HepG2 (cell line): ENCODE results near the gene ARL4D. TPM values are rescaled to one million over a fixed set of nuclear protein-coding genes. Genes with fewer than 3 reads are reported as not detected.

Experiments
- ARID2 ChIP-seq: sonication (generic); formaldehyde crosslinking; IDR thresholded peaks from 2 replicates; pipeline ENCODE4 v1.8.1; 2022; ENCODE audit warnings: mild to moderate bottlenecking, missing genetic modification reagents, borderline replicate concordance
- BATF2 ChIP-seq: sonication (generic); formaldehyde crosslinking; IDR thresholded peaks from 2 replicates; pipeline ENCODE4 v1.8.0; 2022; ENCODE audit warnings: mild to moderate bottlenecking, missing genetic modification reagents, moderate library complexity
- BRCA1 ChIP-seq: sonication (generic); formaldehyde crosslinking; IDR thresholded peaks from 2 replicates; pipeline ENCODE4 v1.4.0; 2020; ENCODE audit warnings: missing genetic modification reagents
- FIP1L1 ChIP-seq: fragments of 200-400 bp; formaldehyde crosslinking; IDR thresholded peaks from 2 replicates; pipeline ENCODE4 v1.6.1; 2018; ENCODE audit warnings: low read depth, mild to moderate bottlenecking, low read length, moderate library complexity, borderline replicate concordance; ENCODE audit not compliant: insufficient read depth
- FOXJ3 ChIP-seq: sonication (generic); formaldehyde crosslinking; IDR thresholded peaks from 2 replicates; pipeline ENCODE4 v1.4.0; 2020; ENCODE audit warnings: missing genetic modification reagents, mild to moderate bottlenecking, borderline replicate concordance
- FOXM1 ChIP-seq: sonication (generic); formaldehyde crosslinking; IDR thresholded peaks from 2 replicates; pipeline ENCODE4 v1.5.0; 2020; ENCODE audit warnings: missing genetic modification reagents
- HHEX ChIP-seq: IDR thresholded peaks from 2 replicates; pipeline ENCODE4 v1.6.1; 2016; ENCODE audit warnings: control low read depth
- IKZF1 ChIP-seq: fragments of 450-650 bp; IDR thresholded peaks from 2 replicates; pipeline ENCODE4 v1.7.1; 2016
- MIER2 ChIP-seq: IDR thresholded peaks from 2 replicates; pipeline ENCODE4 v1.6.1; 2016; ENCODE audit warnings: missing biosample characterization, missing genetic modification reagents
- MLX ChIP-seq: IDR thresholded peaks from 2 replicates; pipeline ENCODE4 v1.6.1; 2016
- PHB2 ChIP-seq: fragments of 450-650 bp; IDR thresholded peaks from 2 replicates; pipeline ENCODE4 v1.6.1; 2018; ENCODE audit not compliant: partially characterized antibody
- SMAD9 ChIP-seq: sonication (generic); formaldehyde crosslinking; IDR thresholded peaks from 2 replicates; pipeline ENCODE4 v1.5.1; 2020; ENCODE audit warnings: mild to moderate bottlenecking, missing genetic modification reagents
- U2AF1 ChIP-seq: fragments of 200-400 bp; formaldehyde crosslinking; optimal IDR thresholded peaks from 2 replicates; pipeline ENCODE3; 2017; ENCODE audit warnings: mild to moderate bottlenecking, low read depth, low read length
- ZBTB10 ChIP-seq: sonication (generic); formaldehyde crosslinking; IDR thresholded peaks from 2 replicates; pipeline ENCODE4 v1.4.0; 2020; ENCODE audit warnings: missing genetic modification reagents, borderline replicate concordance
- ZFP36L2 ChIP-seq: sonication (generic); formaldehyde crosslinking; IDR thresholded peaks from 2 replicates; pipeline ENCODE4 v1.4.0; 2020; ENCODE audit warnings: missing genetic modification reagents
- ZMYM2 ChIP-seq: sonication (generic); formaldehyde crosslinking; IDR thresholded peaks from 2 replicates; pipeline ENCODE4 v1.8.0; 2022; ENCODE audit warnings: mild to moderate bottlenecking, missing genetic modification reagents
- ZNF136 ChIP-seq: sonication (generic); formaldehyde crosslinking; IDR thresholded peaks from 2 replicates; pipeline ENCODE4 v1.8.1; 2022; ENCODE audit warnings: low read depth, mild to moderate bottlenecking, moderate library complexity, missing genetic modification reagents
- ZNF432 ChIP-seq: sonication (generic); formaldehyde crosslinking; IDR thresholded peaks from 2 replicates; pipeline ENCODE4 v1.5.0; 2020; ENCODE audit warnings: missing genetic modification reagents, mild to moderate bottlenecking, borderline replicate concordance
- ZNF460 ChIP-seq: sonication (generic); formaldehyde crosslinking; IDR thresholded peaks from 2 replicates; pipeline ENCODE4 v1.5.1; 2020; ENCODE audit warnings: missing genetic modification reagents, mild to moderate bottlenecking, borderline replicate concordance
- ZNF747 ChIP-seq: sonication (generic); formaldehyde crosslinking; IDR thresholded peaks from 2 replicates; pipeline ENCODE4 v1.8.1; 2023; ENCODE audit warnings: missing genetic modification reagents, mild to moderate bottlenecking, borderline replicate concordance
- ZNF878 ChIP-seq: sonication (generic); formaldehyde crosslinking; IDR thresholded peaks from 2 replicates; pipeline ENCODE4 v1.8.1; 2023; ENCODE audit warnings: mild to moderate bottlenecking, missing genetic modification reagents, moderate library complexity
- polyA plus RNA-seq, 8 experiments: library from polyadenylated mRNA; depleted of rRNA in 3 of 8; stranded (reverse) in 7 of 8; unstranded in 1 of 8; fragments of >200 nt; fragmentation: Illumina TruSeq in 4 of 8; extraction: Trizol in 4 of 8; gene quantifications; 2 replicates each; pipeline versions ENCODE4 v1.2.1 to v1.2.3, GENCODE V29; 2011 to 2016; ENCODE audit warnings: low read depth in 4 of 8, missing spikeins in 1 of 8, mixed read lengths in 1 of 8; ENCODE audit not compliant: insufficient read depth in 1 of 8
- total RNA-seq, 5 experiments: library from RNA; depleted of rRNA; stranded (reverse); fragments of >200 nt; fragmentation: Illumina TruSeq; extraction: Trizol; gene quantifications; 2 replicates each; pipeline ENCODE4 v1.2.3, GENCODE V29; 2016; ENCODE audit warnings: low read depth in 1 of 5
- TF ChIP-seq, protein P1 (sequence below): sonication (generic); formaldehyde crosslinking; IDR thresholded peaks from 2 replicates; pipeline ENCODE4 v1.5.1; 2020; ENCODE audit warnings: mild to moderate bottlenecking, missing genetic modification reagents, moderate library complexity

The ARL4D gene
- total and polyA plus RNA-seq, 2 of the 13 experiments (the other 11 are each of a cell fraction or from before 2014, with no cell fraction given): 9.0 to 25.9 TPM

- TF ChIP-seq MLX (CRISPR knock-in tag): peak; percentile 93; the same call in 1 of the 2 replicates
- TF ChIP-seq SMAD9 (CRISPR knock-in tag): no peak
- TF ChIP-seq, protein P1, sequence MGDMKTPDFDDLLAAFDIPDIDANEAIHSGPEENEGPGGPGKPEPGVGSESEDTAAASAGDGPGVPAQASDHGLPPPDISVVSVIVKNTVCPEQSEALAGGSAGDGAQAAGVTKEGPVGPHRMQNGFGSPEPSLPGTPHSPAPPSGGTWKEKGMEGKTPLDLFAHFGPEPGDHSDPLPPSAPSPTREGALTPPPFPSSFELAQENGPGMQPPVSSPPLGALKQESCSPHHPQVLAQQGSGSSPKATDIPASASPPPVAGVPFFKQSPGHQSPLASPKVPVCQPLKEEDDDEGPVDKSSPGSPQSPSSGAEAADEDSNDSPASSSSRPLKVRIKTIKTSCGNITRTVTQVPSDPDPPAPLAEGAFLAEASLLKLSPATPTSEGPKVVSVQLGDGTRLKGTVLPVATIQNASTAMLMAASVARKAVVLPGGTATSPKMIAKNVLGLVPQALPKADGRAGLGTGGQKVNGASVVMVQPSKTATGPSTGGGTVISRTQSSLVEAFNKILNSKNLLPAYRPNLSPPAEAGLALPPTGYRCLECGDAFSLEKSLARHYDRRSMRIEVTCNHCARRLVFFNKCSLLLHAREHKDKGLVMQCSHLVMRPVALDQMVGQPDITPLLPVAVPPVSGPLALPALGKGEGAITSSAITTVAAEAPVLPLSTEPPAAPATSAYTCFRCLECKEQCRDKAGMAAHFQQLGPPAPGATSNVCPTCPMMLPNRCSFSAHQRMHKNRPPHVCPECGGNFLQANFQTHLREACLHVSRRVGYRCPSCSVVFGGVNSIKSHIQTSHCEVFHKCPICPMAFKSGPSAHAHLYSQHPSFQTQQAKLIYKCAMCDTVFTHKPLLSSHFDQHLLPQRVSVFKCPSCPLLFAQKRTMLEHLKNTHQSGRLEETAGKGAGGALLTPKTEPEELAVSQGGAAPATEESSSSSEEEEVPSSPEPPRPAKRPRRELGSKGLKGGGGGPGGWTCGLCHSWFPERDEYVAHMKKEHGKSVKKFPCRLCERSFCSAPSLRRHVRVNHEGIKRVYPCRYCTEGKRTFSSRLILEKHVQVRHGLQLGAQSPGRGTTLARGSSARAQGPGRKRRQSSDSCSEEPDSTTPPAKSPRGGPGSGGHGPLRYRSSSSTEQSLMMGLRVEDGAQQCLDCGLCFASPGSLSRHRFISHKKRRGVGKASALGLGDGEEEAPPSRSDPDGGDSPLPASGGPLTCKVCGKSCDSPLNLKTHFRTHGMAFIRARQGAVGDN: peak; percentile 92
- peak; percentile 82; the same call in 1 of the 2 replicates for TF ChIP-seq MIER2 (CRISPR knock-in tag)
- no peak for TF ChIP-seq ZNF432 (CRISPR knock-in tag)
- no peak for TF ChIP-seq ZBTB10
- no peak for TF ChIP-seq ZNF878 (CRISPR knock-in tag)
- no peak for TF ChIP-seq IKZF1
- TF ChIP-seq ZFP36L2: no peak
- TF ChIP-seq ARID2 (CRISPR knock-in tag): no peak
- no peak for TF ChIP-seq ZNF136 (CRISPR knock-in tag)
- no peak for TF ChIP-seq BATF2 (CRISPR knock-in tag)
- no peak for TF ChIP-seq BRCA1 (CRISPR knock-in tag)
- no peak for TF ChIP-seq FIP1L1
- no peak for TF ChIP-seq FOXJ3 (CRISPR knock-in tag)
- no peak for TF ChIP-seq ZMYM2 (CRISPR knock-in tag)
- no peak for TF ChIP-seq FOXM1 (CRISPR knock-in tag)
- TF ChIP-seq ZNF460 (CRISPR knock-in tag): no peak; the same call in 1 of the 2 replicates
- no peak; the same call in 1 of the 2 replicates for TF ChIP-seq HHEX (CRISPR knock-in tag)
- no peak for TF ChIP-seq U2AF1
- TF ChIP-seq ZNF747 (CRISPR knock-in tag): peak; percentile 98
- no peak for TF ChIP-seq PHB2
Observed at GRCh38 chr17:43384476-43384862, 14.3 kb upstream of the ARL4D start (continued).
